ENCODE data around the gene IL20RA. TPM values are rescaled to one million over a fixed set of nuclear protein-coding genes. Genes with fewer than 3 reads are reported as not detected.

The IL20RA gene
- total RNA-seq, 1 donor from 2014 or later, result 13.3 TPM

GRCh38 chr6:136950436-136951126 is 94.2 kb downstream of the IL20RA start:
- Histone ChIP-seq H3K27me3 (no peaks in the 10 kb centered on the region), H3K36me3 (no peaks in the 10 kb centered on the region), H3K9me3 (no peaks in the 10 kb centered on the region), H3K4me3 (no peak overlapping the region), H3K4me1 (no peaks in the 10 kb centered on the region), H3K27ac (no peak overlapping the region)
- DNase-seq, result no peak
- intact Hi-C loops (cut with DNase I), result no loop called here
- no peak for ATAC-seq
- no peak for TF ChIP-seq CTCF (IDR thresholded peaks at IDR 0.05)

Other genes with a start within 250 kb of the IL20RA start
- 5.6 TPM for gene PEX7, start 222.4 kb downstream of the IL20RA start, total RNA-seq
- not detected for gene SLC35D3, start 122.7 kb downstream of the IL20RA start, total RNA-seq
- not detected for gene IL22RA2, start 128.7 kb upstream of the IL20RA start, total RNA-seq
- 239 TPM for gene IFNGR1, start 174.4 kb upstream of the IL20RA start, total RNA-seq